8988T (cell line): ENCODE results near the gene NFATC1.

Experiments used
- DNase-seq: peaks from one replicate; pipeline ENCODE4 v3.0.0; 2011

The NFATC1 gene

DNA sequence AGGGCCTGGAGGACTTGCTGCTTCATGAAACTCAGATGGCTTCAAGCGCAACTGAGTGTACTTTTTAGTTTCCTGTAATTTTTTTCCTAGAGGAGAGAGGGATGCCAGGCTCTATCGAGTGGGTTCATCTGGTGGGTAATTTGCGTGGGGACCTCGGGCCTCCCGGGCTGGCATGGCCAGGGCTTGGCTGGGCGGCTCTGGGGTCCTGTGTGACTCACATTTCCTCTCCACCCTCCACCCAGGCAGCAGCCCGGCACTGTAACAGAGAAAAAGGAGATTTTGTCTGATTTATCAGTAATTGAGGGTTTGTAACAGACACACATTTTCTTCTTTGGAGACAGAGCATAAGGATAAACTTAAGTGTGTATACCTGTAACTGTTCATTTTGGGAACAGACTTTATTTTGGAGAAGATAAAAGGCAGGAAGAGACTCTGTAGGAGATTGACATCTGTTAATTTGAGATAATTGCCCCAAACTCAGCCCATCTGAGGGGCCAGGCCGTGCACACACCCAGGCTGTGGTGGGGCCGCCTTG is 64.3 kb downstream of the NFATC1 start:
- no peak for DNase-seq

DNA sequence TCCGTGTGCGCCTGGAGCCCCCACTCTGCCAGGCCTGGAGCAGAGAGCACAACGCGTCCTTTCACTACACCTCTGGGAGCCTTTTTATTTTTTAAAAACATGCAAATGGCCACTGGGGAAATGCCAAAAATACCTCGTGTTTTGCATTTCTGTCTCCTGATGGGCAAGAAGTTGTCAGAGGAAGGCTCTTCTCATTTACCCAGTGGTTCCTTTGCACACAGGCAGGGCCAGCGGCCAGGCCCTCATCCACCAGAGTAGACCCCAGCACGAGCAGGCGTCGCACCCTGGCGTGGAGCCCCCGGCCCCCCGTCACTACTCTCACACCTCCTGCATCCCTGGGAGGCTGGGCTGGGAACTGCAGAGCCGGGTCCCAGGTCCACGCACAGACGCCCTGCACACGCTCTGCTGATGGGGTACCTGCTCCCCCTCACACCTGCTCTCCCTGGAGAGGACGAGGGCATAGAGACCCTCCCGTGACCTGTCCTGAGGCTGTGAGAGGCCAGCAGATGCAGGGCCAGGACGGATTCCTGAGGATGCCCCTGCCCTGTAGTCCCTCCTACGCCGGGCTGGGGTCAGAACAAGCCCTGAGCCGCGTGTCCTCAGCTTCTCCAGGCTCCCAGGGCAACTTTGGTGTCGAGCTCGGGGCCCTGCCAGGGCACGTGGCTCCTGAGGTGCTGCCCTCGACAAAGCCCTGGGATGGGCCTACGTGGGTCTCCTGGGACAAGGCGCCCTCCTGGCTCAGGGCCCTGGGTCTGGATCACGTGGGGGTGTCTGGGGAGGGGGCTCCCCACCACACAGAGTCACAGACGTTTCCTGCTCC is 65.0 kb downstream of the NFATC1 start:
- no peak for DNase-seq

DNA sequence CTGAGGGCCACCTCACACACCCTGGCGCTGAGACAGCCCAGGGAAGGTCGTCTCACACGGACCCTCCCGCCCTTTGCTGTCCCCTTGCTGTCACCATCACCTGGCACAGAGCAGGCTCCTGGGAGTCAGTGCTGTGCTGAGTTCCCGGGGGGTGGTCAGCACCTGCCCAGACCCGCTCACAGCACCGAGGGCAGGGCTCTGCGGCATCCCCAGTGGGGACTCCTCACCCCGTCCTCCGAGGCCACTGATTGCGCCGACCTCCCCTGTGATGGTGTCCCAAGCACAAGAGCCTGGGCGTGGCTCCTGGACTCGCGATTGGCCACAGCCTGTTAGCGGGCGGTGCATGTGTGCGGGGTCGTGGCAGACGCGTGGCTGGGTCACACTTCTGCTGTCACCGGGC is 65.9 kb downstream of the NFATC1 start:
- DNase-seq: no peak

DNA sequence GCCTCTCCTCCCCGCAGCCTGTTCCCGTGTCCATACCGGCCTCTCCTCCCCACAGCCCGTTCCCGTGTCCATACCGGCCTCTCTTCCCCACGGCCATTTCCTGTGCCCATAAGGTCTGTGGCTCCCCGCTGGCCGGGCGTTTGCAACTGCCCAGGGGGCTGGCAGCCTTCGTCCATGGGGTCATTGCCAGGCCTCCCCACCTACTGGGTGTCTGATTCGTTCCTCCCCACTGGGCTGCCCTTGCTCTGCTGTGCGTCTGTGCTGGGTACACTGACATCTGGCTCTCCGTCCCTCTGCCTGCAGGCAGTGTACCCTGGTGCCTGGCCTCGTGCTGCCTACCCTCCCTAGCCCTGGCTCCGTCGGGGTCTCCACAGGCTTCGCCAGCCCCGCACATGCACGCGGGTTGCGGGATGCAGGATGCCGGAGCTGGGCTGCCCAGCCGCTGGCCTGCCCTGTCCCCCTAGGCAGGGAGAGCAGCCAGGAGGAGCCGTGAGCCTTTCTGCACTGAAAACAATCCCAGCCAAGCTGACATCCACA is 67.8 kb downstream of the NFATC1 start:
- no peak for DNase-seq

DNA sequence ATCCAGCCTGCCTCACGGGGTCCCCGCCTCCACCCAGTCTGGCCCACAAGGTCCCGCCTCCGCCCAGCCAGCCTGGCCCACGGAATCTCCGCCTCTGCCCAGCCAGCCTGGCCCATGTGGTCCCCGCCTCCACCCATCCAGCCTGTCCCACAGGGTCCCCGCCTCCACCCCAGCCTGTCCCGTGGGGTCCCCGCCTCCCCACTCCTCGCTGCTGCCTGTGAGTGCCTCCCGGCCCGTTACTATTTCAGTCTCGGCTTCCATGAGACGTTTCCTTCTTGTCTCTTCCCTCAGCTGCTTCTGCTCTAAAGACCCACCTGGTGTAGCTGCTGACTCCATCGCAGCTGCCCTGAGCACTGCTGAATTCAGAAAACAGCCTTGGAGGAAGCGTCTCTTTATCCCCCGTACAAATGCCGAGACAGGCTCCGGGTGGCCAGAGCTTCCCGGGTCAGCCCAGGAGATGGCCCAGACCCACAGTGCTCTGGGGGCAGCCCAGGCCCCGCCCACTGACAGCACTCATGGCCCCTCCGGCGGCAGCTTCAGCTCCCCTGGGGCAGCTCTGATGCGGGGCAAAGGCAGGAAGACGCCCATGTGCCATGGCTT is 69.8 kb downstream of the NFATC1 start:
- DNase-seq: no peak

DNA sequence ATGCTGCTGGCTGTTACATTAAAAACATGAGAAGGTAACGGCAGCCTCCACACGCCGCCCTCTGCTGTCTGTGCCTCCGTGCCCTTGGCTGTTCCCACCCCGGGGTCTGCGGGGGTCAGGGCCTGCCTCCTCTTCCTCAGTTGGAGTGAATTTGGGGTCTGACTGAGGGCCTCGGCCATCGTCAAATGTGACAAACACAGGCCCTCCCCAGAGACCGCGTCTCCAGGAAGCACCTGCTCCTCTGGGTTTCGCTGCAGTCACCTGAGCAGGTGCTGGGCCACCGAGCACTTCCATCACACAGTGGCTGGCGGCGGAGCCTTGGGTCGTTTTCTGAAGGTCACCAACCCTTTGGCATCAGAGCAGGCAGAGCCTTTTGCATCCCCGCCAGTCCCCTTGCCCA is 70.9 kb downstream of the NFATC1 start:
- DNase-seq: no peak

DNA sequence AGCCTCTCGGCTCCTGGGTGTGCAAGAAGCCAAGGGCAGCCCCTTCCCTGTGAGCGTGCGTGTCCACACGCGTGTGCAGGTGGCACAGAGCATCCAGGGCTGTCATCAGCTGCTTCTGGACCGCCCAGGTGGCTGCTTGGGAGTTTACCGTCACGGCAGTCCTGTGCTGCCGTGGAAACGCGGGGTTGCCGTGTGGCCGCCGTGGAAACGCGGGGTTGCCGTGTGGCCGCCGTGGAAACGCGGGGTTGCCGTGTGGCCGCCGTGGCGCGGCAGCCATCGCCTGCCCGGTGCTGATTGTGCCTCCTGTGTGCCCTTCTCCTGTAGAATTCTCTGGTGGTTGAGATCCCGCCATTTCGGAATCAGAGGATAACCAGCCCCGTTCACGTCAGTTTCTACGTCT is 71.4 kb downstream of the NFATC1 start:
- DNase-seq: no peak

DNA sequence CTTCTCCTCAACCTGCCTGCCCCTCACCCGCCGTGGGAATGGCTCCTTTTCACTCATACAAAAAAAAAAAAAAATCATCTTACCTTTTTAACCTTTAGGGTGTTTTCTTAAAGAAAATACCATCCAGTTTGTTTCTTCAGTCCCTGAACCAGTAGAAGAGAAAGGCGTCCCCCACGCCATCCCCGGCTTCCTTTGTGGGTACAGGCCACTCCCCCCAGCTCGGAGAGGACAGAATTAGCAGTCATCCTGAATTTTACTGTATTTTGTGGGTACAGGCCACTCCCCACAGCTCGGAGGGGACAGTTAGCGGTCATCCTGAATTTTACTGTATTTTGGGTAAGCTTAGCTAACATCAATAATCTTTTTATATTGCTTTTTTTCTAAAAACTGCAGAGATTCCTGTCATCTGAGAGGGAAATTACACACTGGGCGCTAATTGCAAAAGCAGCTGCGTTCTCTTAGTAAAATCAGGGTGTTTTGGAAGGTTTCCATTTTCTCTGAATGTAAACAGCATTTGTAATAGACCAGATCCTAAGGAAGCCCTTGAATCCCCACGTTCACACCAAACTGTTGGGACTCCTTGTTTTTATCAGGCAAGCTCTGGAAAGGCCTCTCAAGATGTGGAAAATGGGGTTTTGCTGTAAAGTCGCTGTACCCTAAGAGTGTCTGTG is 72.5 kb downstream of the NFATC1 start:
- DNase-seq: no peak

DNA sequence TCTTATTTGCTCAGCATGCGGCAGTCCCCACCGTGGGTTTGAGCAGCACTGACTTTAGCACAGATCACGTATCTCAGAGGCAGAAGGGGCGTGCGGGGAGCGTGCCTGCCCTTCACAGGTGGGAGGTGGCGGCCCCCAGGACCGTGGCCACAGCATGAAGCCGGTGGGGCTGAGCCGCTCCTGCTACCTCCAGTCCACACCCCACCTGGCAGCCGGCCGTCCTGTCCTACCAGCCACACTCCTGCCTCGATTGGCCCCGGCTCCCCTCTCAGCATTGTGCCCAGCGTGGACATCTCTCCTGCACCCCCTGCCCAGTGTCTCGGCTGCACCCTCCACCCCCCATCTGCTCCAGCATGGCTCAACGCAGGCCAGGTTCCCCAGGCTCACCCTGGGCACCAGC is 73.6 kb downstream of the NFATC1 start:
- DNase-seq: no peak

DNA sequence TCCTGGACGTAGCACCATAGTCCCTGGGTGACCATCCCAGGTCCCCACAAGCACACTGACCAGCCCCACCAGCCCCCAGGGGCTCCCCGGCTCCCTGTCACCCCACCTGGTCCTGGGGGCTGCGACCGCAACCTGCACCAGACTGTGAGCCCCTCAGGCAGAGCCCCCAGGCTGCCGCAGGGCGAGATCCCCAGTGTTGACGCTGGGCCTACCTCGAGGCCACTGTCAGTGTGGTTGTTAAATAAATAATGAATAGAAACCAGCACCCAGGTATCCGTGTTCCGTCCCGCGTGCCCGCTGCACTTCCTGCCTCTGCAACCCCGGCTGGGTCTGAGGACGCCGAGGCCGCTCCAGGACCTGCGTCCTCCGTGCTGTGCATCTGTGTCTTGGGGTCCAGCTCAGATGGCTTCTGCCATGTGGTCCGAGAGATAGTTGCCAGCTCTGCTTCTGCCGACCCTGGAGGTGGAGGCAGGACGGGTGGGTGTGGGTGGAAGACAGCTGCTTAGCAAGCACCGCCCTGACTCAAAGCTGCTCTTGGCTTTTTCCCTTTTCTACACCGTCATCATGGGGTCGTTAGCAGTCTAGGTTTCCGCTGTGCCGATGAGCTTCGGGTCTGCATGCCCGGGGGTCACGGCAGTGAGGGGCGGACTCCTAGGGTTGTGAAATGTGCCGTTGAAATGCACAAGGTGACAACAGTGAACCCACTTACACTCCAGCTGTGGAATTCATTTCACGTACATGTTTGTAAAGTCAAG is 74.2 kb downstream of the NFATC1 start:
- no peak for DNase-seq

DNA sequence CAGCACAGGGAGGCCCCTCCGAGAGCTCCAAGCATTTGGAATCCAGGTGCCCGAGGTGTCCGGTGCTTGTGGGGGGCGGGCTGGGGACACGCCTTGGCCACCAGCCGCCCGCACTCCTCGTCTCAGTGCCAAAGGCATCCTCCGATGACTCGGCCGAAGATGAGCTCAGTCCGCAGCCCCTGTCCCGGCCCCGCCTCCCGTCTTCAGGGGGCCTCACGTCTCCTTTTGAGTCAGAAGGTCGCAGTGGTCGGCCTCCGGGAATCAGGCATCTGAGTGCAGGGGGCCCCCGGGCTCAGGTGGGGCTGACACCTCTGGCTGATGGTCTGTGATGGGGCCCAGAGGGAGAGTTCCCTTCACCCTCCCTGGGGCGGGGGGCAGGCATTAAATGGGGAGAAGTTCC is 74.8 kb downstream of the NFATC1 start:
- DNase-seq: no peak

DNA sequence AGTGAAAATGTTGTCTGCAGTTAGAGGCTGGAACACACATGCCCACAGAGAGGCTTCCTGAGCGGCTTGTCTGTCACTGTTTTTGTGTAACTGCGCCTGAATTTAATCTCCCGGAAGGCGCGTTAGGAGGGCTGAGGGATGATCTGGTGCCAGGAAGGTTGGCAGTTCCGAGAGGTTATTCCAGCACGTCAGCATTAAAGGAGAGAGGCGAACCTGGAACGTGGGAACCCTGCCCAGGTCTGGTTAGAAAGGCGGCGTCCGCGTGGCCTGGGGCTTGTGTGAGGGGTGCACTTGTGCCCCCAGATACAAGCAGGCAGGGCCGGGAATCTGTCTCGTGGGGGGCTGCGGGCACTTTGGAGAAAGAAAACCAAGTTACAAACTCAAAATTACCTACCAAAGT is 75.3 kb downstream of the NFATC1 start:
- no peak for DNase-seq

DNA sequence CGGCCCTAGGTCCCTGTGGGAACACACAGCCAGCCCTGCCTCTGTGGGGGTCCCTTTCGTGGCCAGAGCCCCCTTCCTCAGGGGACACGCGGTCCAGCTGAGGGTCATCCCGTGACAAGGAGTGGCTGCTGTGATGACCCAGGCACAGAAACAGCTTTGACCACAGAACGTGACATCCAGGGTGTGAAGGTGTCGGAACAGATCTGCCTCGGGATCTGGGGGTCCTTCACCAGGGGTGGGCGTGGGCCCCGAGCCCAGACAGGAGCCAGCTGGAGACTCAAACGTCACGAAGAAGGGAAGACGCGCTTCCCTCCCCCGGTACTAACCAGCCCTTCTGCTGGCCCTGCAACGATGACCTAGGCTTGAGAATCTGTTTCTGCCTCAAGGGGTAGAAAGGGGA is 75.9 kb downstream of the NFATC1 start:
- no peak for DNase-seq

DNA sequence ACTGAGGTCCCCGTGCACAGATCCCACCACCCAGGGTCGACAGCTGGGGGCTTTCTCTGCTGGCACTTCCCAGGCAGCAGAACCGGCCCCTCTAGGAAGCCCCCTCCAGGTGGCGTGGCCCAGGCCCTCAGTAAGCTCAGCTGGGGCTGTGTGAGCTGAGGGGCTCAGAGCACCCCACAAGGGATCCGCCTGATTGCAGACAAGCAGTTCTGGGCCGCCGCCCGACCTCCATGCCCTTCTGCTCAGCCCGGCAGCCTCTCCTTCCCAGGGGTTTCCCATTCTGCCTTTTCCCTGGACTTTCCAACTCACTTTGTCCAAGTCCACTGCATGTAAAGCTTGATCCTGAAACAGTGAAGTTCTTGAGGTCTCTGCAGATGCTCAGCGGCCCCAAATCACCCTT is 76.4 kb downstream of the NFATC1 start:
- DNase-seq: no peak

DNA sequence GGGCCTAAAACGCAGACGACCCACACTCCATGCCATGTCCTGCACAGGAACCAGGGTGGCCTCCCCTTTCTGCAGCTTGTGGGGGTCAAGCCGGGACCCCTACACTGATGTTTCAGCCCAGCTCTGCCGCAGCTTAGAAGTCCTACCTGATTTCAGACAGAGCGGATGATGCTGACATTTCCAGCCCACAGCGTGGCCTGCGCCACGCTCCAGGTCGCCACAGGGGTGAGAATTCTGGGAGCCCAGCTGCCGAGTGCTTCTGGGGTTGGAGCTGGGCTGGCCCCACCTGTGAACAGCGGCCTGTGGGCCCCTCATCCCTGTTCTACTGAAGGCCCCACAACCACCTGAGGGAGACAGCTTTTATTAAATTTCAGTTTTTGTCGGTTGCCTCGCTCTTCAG is 77.2 kb downstream of the NFATC1 start:
- DNase-seq: no peak

DNA sequence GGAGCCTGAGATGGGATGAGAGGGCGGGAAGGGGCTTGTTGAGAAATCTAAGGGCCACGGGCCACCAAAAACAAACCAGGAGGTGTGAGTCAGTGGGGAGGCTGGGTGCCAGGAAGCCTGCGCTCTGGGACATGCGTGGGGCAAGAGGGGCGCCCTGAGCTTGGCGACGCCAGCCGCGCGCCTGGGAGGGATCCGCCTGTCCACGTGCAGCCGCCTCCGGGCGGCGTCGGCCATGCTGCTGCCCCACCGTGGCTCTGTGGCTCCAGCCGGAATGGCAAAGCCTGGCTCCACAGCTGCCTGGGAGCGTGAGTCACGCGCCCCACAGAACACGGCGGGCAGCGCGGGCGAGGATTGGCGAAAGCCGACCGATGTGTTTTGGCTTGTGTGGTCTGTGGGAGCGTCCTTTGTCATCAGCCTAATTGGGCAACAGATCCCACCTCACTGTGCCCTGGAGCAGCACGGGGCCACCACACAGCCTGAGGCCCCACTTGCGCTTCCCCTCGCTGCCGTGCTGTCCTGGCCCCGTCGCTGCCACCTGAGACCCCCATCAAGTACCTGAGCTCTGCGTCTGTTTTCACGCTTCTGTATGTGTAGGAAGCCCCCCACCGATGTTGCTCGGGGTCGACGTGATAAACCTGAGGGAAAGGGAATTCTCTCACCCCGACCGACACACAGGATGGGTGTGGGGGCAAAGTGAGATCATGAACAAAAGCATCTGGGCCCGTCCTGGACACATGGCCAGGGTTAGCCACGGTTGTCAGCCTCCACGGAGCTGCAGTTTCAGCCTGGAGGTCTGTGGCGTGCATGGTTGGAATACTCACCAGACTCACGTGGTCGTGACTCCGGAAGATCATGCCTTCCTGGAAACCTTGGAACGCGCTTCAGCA is 80.5 kb downstream of the NFATC1 start:
- DNase-seq: no peak

DNA sequence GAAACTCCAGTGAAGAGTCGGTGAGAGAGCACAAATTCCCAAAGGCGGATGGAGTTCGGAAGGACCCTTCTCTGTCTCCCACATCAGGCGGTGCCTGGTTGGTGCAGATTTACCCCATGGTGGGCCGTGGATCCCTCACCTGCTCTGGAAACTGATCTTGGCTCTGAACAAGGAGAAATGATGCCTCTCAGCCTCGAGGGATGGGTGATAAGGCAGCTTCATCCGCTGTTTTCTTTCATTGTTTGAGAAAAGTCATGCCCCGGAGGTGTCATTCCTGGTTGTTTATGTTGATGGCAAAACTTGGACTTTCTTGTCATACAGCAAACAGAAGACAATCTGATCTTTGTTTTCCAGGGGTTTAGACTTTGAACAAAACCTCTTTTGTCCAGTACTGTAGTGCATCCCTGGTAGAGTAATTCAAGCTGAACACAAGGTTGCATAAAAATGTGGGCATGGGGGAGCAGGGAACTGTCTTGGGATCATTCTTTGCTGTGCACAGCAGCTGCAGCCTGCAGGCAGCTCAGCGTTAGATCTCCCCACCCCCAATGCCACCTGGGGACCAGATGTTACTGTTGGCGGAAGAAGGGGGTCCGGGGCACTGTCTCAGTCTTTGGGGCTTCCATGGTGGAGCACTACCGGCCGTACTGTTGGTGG is 81.3 kb downstream of the NFATC1 start:
- no peak for DNase-seq

DNA sequence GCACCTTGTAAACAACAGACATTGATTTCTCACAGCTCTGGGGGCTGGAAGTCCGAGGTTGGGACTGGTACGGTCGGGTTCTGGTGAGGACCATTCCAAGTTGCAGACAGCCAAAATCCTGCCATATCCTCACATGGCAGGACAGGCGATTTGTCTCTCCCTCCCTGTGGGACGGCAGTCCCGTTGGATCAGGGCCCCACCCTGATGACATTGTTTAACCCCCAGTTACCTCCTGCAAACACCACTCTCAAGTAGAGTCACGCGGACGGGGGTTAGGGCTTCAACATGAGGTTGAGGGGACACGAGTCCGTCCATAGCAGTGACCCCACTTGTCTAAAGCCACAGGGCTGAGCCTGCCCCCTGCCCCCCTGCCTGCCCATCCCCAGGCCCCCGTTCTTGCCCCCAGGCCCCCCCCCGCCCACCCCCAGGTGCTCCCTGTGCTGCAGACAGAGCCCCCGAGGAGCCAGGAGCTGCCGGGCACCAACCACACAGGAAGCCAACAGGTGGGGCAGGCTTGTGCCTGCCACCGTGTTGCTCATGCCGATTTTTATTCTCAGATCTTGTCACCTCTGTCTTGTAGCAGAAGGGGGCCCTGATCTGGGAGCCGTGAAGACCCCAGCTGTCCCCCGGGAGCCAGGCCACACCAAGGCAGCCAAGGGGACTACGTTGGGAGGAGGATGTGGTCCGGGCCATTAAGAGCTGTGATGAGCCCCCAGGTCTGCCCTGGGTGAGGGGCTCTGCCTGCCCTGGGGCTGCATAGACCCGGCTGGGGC is 82.2 kb downstream of the NFATC1 start:
- DNase-seq: no peak

DNA sequence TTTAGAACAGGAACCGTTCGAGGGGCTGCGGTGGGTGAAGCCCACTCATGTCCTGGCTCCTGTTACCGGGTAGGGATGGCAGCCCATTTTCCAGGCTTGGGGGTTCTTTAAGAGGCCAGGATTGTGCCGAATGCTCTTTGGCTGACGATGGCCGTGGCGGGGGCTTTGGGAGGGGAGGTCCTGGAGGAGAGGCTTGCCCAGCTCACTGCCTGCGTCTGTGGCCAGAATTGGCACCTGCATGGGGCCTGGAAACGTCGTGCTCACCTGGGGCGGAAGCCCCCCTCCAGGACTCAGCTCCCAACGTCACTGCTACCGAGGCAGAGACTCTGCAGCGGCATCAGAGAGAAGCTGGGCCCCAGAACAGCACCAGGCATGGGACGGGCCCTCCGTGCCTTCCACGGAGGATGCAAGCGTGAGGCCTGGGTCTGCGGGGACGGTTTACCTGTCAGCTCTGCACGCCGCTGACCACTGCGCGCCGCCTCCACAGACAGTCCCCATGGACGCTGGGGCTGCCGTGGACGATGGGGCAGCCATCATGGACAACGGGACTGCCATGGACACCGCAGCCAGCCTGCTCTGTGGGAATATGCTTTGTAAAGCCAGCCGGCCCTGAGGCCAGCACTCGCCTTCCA is 82.9 kb downstream of the NFATC1 start:
- no peak for DNase-seq

DNA sequence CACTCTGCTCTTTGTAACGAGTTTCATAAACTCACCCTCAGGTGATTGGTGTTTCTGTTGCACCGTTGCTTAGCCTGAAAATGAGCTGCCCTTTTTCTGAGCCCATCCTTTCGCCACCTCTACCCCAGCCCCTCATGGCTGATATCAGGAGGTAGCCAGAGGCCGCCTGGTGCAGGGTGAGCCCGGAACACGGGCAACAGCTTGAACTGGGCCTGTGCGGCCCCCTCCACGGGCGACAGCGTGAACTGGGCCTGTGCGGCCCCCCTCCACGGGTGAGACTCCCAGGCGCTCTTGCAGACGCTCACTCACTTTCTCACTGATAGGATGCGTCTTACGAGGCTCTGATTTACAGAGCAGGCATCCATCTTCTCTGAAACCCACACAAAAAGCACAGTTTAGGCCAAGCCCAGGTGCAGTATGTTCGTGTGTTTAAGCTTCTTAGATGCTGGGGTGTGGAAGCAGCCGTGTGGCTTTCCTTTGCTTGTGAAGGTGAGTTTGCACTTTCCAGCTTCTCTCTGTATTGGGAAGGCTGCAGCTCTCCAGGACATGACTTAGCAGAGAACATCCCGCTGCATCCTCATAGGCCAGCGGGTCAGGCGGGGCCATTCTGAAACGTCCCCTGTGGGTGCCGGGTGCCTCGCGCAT is 83.5 kb downstream of the NFATC1 start:
- no peak for DNase-seq
